Urothelium cell line (cell line): ENCODE measurements around the gene KRTAP4-11.
"Not testable (repeated sequence)": the region's sequence is repeated elsewhere in the genome, so short reads cannot be mapped to it uniquely, and the experiment has no call there.

Experiments
- DNase-seq: peaks from one replicate; pipeline ENCODE4 v3.0.0; 2011; ENCODE audit warnings: low spot score, mixed read lengths
- FAIRE-seq: peaks from 2 replicates; lab custom pipeline; 2011; peaks lifted over from hg19 to GRCh38; lab: Jason Lieb, UNC

Gene KRTAP4-11

DNA sequence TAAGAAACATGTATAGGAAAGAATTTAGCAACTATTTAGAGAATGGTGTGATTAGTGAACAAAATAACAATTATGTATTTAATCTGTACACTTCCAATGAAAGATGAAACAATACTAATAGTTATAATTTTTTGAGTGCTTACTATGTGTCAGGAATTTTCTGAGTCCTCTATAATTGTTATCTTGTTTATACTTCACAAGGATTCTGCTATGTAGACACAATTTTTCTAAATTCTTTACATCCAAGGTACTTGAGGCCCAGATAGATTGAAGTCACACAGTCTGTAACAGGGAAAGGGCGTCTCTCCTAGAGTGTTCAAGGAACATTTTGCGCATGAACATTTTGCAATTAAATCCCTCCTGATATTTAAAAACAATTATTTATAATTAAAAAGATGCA lies 6.9 kb upstream of the KRTAP4-11 start:
- DNase-seq: no peak
- FAIRE-seq: no peak

GRCh38 chr17:41123991-41124371 lies 5.8 kb upstream of the KRTAP4-11 start, which contains the start of gene KRTAP4-12:
KRTAP4-12 (minus strand) TSS chr17:41124182; CDS start chr17:41124122, 60 bp downstream.
- not testable (repeated sequence) for DNase-seq, FAIRE-seq

GRCh38 chr17:41123292-41123990 lies 5.3 kb upstream of the KRTAP4-11 start:
- not testable (repeated sequence) for FAIRE-seq, DNase-seq

DNA sequence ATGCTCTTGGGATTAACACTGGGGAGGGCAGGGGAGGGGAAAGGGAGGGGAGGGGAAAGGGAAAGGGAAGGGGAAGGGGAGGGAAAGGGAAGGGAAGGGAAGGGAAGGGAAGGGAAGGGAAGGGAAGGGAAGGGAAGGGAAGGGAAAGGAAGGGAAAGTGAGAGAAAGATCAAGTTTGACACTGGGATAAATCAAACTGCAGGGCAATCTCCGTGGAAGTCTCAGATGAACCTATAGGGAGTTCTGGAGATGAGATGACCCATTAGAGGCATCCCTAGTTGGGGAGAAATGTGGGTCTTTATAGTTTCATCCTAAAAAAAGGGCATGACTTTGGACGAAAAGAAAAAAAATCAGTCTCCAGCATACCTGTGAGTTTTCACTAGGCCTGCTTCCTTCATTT lies 3.6 kb upstream of the KRTAP4-11 start:
- no peak for DNase-seq
- no peak for FAIRE-seq

DNA sequence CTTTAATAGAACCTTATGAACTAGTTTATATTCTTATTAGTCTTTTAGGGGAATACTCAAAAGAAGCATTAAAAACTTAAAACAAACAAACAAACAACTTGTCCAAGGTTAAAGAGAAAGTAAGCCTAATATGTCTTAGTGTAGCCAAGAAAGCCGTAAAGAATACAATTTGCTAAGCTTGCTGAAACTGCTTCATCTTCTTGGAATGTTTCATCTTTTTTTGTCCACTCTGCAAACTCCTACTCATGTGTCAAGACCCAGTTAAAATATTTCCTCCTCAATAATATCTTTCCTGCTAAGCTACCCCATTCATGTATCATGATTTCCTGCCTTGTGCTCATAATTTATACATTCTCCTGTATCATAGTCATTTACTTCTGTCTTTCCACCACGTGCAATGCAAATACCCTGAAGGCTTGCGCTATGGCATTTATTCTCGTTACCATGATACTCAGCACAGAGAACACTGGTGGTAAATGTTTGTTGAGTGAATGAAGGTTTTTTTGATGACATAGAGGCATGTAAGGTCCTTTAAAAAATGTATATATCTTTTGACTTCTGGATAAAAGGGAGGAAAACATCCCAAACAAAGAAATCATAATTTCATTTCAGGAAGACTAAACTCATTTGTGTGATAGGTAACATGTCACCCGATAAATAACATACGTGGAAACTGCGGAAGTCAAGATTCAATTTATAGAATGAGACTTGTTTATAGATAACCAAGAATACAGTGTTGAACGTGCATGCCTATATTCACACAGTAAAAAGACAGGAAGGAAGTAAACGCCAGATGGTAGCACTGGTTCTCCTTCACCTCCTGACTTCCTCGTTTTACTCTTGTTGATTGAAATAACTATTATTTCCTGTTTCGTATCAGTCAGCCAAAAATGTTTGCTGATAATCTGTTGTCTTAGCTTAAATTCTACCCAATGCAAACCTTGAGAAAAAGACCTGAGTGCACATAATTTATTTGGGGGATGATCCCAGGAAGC lies 1.8 kb upstream of the KRTAP4-11 start:
- FAIRE-seq: not testable (repeated sequence)

DNA sequence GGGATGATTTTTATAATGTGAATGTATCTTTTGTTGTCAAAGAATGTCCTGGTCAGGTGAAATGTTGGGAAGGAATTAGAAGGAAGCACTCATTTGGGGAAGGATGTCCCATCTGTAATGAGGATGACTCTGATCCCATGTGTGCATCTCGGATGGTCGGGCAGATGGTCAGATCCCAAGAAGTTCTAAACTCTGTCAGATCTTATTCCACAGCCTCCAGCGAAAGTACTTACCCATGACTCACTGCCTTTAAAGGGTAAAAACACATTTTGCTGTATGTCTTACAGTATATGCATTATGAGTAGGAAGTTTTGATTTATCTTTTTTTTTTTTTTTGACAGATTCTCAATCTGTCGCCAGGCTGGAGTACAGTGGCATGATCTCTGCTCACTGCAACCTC lies 548 bp upstream of the KRTAP4-11 start:
- DNase-seq (no peak), FAIRE-seq (no peak)

More for the DNA sequence above, 1.8 kb upstream of the KRTAP4-11 start:
- not testable (repeated sequence) for DNase-seq

- FAIRE-seq (no peak), DNase-seq (no peak)
These were observed 1.9 kb downstream of the KRTAP4-11 start for GRCh38 chr17:41116297-41116696.

GRCh38 chr17:41111151-41111885 lies 6.9 kb downstream of the KRTAP4-11 start:
- no peak for FAIRE-seq
- DNase-seq: no peak

DNA sequence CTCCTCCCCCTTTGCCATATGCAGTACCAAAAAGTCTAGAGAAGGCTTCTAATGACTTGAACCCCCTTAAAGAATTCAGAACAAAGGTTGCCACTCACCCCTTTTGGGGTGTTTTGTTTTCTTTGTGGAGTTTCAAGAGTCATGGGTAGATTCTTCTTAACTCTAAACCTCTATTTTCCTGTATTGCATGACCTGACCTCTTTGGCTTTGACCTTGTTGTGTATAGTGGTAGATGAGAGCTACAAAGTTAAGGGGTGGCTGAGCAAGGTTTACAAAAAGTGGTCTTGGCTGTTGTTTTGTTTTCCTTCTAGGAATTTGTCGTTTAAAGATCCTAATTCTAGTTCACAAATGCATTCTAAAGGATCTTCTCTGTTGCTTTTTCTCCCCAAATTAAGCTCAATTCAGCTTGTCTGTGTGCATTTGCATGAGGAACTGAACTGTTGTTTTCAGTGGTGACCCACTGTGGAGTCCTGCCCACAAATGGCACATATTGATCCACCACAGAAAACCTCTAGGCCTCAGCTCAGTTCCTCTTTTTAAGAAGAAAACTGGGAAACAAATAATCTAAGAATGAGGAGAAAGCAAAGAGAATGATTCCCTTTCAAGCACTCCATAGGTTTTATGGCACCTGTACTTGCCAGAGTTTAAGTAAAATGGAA lies 9.3 kb downstream of the KRTAP4-11 start:
- DNase-seq, FAIRE-seq: not testable (repeated sequence)

GRCh38 chr17:41107941-41108450 lies 10.2 kb downstream of the KRTAP4-11 start:
- FAIRE-seq: no peak
- DNase-seq: no peak

DNA sequence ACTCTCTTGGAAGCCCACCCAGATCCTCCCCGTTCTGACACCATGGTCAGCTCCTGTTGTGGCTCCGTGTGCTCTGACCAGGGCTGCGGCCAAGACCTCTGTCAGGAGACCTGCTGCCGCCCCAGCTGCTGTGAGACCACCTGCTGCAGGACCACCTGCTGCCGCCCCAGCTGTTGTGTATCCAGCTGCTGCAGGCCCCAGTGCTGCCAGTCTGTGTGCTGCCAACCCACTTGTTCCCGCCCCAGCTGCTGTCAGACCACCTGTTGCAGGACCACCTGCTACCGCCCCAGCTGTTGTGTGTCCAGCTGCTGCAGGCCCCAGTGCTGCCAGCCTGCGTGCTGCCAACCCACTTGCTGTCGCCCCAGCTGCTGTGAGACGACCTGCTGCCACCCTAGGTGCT lies 12.8 kb downstream of the KRTAP4-11 start, which contains the start of gene KRTAP4-9:
KRTAP4-9 (plus strand) TSS at position 43 of the 400 bp plus-strand sequence; CDS start at position 43, 0 bp downstream.
- FAIRE-seq, DNase-seq: not testable (repeated sequence)

DNA sequence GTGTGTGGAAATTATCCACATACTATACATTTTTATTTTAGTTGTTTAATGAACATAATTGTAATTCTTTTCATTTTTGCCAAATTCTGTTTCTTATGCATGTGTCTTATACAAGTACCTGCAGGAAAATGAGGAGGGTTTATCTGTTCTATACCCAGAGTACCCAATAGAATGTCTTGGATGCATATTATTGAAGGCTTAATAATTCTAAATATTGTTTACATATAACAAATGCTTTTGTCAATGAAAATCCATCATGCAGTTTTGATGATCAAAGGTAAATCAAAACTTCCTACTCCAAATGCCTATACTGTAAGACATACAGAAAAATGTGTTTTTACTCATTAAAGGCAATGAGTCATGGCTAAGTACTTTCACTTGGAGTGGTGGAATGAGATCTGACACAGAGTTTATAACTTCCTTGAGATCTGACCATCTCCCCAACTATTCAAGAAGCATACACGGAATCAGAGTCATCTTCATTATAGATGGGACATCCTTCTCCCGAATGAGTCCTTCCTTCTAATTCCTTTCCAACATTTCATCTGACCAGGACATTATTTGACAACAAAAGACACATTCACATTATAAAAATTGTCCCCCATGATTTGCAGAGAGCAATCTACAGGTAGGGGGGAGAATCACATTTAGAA lies 13.7 kb downstream of the KRTAP4-11 start:
- DNase-seq: not testable (repeated sequence)
- FAIRE-seq: peak; percentile 89

DNA sequence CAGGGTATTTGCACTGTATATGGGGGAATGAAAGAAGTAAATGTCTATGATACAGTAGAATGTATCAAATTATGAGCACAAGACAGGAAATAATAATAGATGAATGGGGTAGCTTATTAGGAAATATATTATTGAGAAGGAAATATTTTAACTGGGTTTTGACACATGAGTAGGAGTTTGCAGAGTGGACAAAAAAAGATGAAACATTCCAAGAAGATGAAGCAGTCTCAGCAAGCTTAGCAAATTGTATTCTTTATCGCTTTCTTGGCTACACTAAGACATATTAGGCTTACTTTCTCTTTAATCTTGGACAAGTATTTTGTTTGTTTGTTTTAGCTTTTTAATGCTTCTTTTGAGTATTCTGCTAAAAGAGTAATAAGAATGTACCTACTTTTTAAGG lies 14.3 kb downstream of the KRTAP4-11 start:
- FAIRE-seq (no peak), DNase-seq (no peak)

- FAIRE-seq (no peak), DNase-seq (no peak)
These were observed 16.4 kb downstream of the KRTAP4-11 start, which contains the start of gene KRTAP4-16 for GRCh38 chr17:41101586-41102259. KRTAP4-16 (minus strand) TSS chr17:41102209; CDS start chr17:41102209, 0 bp downstream.

DNA sequence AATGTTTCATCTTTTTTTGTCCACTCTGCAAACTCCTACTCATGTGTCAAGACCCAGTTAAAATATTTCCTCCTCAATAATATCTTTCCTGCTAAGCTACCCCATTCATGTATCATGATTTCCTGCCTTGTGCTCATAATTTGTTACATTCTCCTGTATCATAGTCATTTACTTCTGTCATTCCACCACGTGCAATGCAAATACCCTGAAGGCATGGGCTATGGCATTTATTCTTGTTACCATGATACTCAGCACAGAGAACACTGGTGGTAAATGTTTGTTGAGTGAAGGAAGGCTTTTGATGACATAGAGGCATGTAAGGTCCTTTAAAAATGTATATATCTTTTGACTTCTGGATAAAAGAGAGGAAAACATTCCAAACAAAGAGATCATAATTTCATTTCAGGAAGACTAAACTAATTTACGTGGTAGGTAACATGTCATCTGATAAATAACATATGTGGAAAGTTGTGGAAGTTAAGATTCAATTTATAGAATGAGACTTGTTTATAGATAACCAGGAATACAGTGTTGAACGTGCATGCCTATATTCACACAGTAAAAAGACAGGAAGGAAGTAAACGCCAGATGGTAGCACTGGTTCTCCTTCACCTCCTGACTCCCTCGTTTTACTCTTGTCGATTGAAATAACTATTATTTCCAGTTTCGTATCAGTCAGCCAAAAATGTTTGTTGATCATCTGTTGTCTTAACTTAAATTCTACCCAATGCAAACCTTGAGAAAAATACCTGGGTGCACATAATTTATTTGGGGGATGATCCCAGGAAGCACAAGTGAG lies 18.3 kb downstream of the KRTAP4-11 start:
- peak; percentile 20 for FAIRE-seq
- DNase-seq: not testable (repeated sequence)

- FAIRE-seq: no peak
These were observed 19.7 kb downstream of the KRTAP4-11 start for GRCh38 chr17:41098481-41098880.

DNA sequence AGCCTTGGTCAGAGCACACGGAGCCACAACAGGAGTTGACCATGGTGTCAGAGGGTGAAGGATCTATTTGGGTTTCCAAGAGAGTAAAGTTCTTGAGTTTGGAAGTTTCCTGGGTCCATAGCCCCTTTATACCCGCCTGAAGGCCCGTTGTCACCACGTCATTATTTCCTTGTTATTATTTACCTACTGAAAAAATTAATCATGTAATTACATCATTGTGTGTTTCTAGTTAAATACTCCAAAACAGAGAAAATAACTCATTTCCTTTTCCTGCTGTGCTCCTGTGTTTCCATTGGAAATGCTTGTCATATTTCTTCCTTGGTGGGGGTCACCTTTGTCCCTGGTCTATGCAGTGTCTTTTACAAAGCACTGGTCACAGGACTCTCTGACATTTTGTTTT lies 20.1 kb downstream of the KRTAP4-11 start, which contains the start of gene KRTAP4-8:
KRTAP4-8 (minus strand) TSS at position 101 of the 400 bp plus-strand sequence; CDS start at position 43, 58 bp downstream.
- FAIRE-seq (no peak), DNase-seq (no peak)

More at GRCh38 chr17:41098481-41098880, 19.7 kb downstream of the KRTAP4-11 start:
- no peak for DNase-seq

- DNase-seq: no peak
These were observed 22.1 kb downstream of the KRTAP4-11 start for GRCh38 chr17:41096055-41096454.

More at GRCh38 chr17:41096055-41096454, 22.1 kb downstream of the KRTAP4-11 start:
- no peak for FAIRE-seq
